Kidney (tissue), 14 donors: Measurements from ENCODE around the gene GOLGA5. TPM values are rescaled to one million over a fixed set of nuclear protein-coding genes. Genes with fewer than 3 reads are reported as not detected.
A peak's percentile ranks its signal among the peaks of the same experiment; 100 is the strongest.

ENCODE experiments used
- DNase-seq, 5 donors: peaks; one replicate each; pipeline ENCODE4 v3.0.0-alpha.2; 2013 to 2020
- FAIRE-seq: peaks from 2 replicates; lab custom pipeline; 2012; peaks lifted over from hg19 to GRCh38; lab: Jason Lieb, UNC
- H3K27ac ChIP-seq, 2 donors: one replicate each; pipeline ENCODE4 v1.7.0; 2013; ENCODE audit warnings: low read depth in 2 of 2, low read length in 2 of 2, inconsistent platforms in 1 of 2
- H3K27me3 ChIP-seq: one replicate; pipeline ENCODE4 v1.7.1; 2013; ENCODE audit warnings: low read length, inconsistent platforms; ENCODE audit not compliant: control insufficient read depth, insufficient read depth
- H3K36me3 ChIP-seq, 3 donors: one replicate each; pipeline versions ENCODE4 v1.7.0 to v1.7.1; 2013; ENCODE audit warnings: low read length in 3 of 3, control low read depth in 1 of 3, inconsistent platforms in 1 of 3; ENCODE audit not compliant: insufficient read depth in 3 of 3, control insufficient read depth in 2 of 3
- H3K4me1 ChIP-seq, 3 donors: one replicate each; pipeline versions ENCODE4 v1.7.0 to v1.7.1; 2013; ENCODE audit warnings: low read length in 3 of 3, inconsistent platforms in 1 of 3, low read depth in 1 of 3; ENCODE audit not compliant: control insufficient read depth in 2 of 3, insufficient read depth in 2 of 3
- H3K4me3 ChIP-seq, 3 donors: one replicate each; pipeline versions ENCODE4 v1.7.0 to v1.8.1; 2013; ENCODE audit warnings: low read length in 3 of 3, control low read depth in 1 of 3, inconsistent platforms in 1 of 3
- H3K9ac ChIP-seq, 3 donors: one replicate each; pipeline versions ENCODE4 v1.7.0 to v1.7.1; 2013; ENCODE audit warnings: low read length in 3 of 3, control low read depth in 1 of 3, inconsistent platforms in 1 of 3
- H3K9me3 ChIP-seq, 3 donors: one replicate each; pipeline versions ENCODE4 v1.7.0 to v1.7.1; 2013; ENCODE audit warnings: low read length in 3 of 3, control low read depth in 1 of 3, inconsistent platforms in 1 of 3; ENCODE audit not compliant: control insufficient read depth in 2 of 3, insufficient read depth in 1 of 3
- CTCF ChIP-seq: IDR thresholded peaks from 3 replicates; pipeline ENCODE4 v1.5.1; 2012; ENCODE audit warnings: mild to moderate bottlenecking, moderate library complexity, borderline replicate concordance; ENCODE audit not compliant: insufficient read depth; ENCODE audit errors: extremely low read depth
- intact Hi-C: fragments of 100-400 bp; cut with DNase I; formaldehyde crosslinking; loops from one replicate; pipeline ENCODE4 v1.11.1; 2022
- polyA plus RNA-seq: library from polyadenylated mRNA; stranded (reverse); fragments of 350-450 nt; fragmentation: Illumina TruSeq; extraction: RNeasy Lipid Tissue Mini Kit (QIAGEN cat#74804); gene quantifications from one replicate; pipeline ENCODE4 v1.2.3, GENCODE V29; 2014; ENCODE audit warnings: low read depth, low replicate concordance; ENCODE audit not compliant: insufficient read depth
- total RNA-seq: library from RNA; stranded (reverse); fragmentation: NEBNext Ultra II Directional; extraction: Animal tissue kit (Norgen Biotek cat#: 25700); gene quantifications from one replicate; pipeline ENCODE4 v1.2.1, GENCODE V29; 2021
- donor health status: control.
- donor health status: control.
- donor health status: control.
- donor health status: control.
- donor health status: control.
- donor health status: DM: yes; HTN: yes; CAD: no.
- donor health status: Normal renal cell carcinoma (clear cell type).

The GOLGA5 gene
- total and polyA plus RNA-seq, 2 donors from 2014 or later, result 27.7 to 33.7 TPM

DNA sequence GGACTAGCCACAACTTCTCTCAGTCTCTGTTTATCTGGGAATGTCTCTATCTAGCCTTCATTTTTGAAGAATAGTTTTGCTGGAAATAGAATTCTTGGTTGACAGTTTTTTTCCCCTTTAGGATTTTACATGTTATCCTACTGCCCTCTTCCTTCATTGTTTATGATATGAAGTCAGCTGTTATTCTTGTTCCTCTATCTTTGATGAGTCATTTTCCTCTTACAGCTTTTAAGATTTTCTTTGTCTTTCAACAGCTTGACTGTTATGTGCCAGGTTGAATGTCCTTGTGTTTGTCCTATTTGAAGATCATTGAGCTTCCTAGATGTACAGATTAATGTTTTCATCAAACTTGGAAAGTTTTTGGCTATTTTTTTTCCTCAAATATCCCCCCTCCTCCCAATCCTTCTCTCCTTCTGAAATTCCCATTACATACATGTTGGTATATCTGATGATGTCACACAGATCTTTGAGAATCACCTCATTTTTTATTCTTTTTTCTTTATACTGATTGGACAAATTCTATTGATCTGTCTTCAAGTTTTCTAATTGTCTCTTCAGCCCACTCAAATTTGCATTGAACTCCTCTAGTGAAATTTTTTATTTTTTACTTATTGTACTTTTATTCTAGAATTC is 4.5 kb upstream of the GOLGA5 start:
- DNase-seq, result no peak
- TF ChIP-seq CTCF, result no peak
- no peaks in the 10 kb centered on the region for H3K27me3 ChIP-seq
- H3K4me1 ChIP-seq, result peaks cover 4 to 6% (median 5%) of the 10 kb centered on the region in 3 donors
- no peak overlapping the region for H3K4me3 ChIP-seq
- no peaks in the 10 kb centered on the region for H3K36me3 ChIP-seq
- no peak for FAIRE-seq
- peaks cover 1 to 11% (median 6%) of the 10 kb centered on the region in 3 donors for H3K9me3 ChIP-seq
- intact Hi-C loops, result loop anchor here (10.0 kb wide), 1 partner anchor 75 kb away; no protein-coding TSS in a partner anchor
- H3K9ac ChIP-seq, result no peak overlapping the region
- H3K27ac ChIP-seq, result no peak overlapping the region

DNA sequence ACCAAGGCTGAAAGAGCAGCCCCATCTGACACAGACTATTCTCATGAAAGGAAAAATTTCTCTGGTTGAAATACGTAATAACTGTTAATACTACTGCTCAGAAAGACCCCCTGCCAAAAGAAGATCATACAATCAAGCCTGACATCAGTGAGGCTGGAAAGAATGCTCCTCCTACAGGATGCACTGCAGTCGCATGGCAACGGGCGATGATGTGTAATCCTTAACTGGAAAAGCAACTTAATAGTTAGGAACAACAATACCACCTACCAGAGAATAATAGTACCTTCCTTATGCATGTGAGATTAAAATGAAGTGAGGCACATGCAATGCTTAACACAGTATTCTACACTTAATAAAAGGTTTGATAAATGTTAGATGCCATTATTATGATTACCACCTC is 1.2 kb upstream of the GOLGA5 start:
- peaks cover 0 to 9% (median 4%) of the 10 kb centered on the region in 3 donors for H3K36me3 ChIP-seq
- intact Hi-C loops, result no loop called here
- peaks cover 4 to 23% (median 9%) of the 10 kb centered on the region in 3 donors for H3K4me1 ChIP-seq
- no peak overlapping the region for H3K27ac ChIP-seq
- peaks cover 1 to 11% (median 6%) of the 10 kb centered on the region in 3 donors for H3K9me3 ChIP-seq
- no peak overlapping the region for H3K4me3 ChIP-seq
- no peak for TF ChIP-seq CTCF
- no peaks in the 10 kb centered on the region for H3K27me3 ChIP-seq
- H3K9ac ChIP-seq, result no peak overlapping the region
- FAIRE-seq, result no peak
- DNase-seq, result peak in 1 of 5 donors; percentile 11

- peak overlapping the region; percentile 77 to 79 for H3K27ac ChIP-seq
- H3K9ac ChIP-seq, result peak overlapping the region; percentile 89 to 99 (median 93)
- H3K4me1 ChIP-seq, result peaks cover 4 to 24% (median 9%) of the 10 kb centered on the region in 3 donors
- intact Hi-C loops, result no loop called here
- TF ChIP-seq CTCF, result no peak
- DNase-seq (peak in 2 of 5 donors; percentile 10 to 43), FAIRE-seq (no peak)
- H3K36me3 ChIP-seq, result peaks cover 3 to 15% (median 5%) of the 10 kb centered on the region in 3 donors
- peaks cover under 1 to 9% (median 1%) of the 10 kb centered on the region in 3 donors for H3K9me3 ChIP-seq
- no peaks in the 10 kb centered on the region for H3K27me3 ChIP-seq
- peak overlapping the region; percentile 91 to 96 (median 95) for H3K4me3 ChIP-seq
Observed at GRCh38 chr14:92794547-92794941, 439 bp downstream of the GOLGA5 start.
